WERI-Rb-1 (cell line): ENCODE results near the gene ZDHHC6.
"Not testable (repeated sequence)": the region's sequence is repeated elsewhere in the genome, so short reads cannot be mapped to it uniquely, and the experiment has no call there.

ENCODE experiments used
- DNase-seq: peaks from one replicate; pipeline ENCODE4 v3.0.0-alpha.2; 2020
- H3K27ac ChIP-seq: fragments of 250-450 bp; sonication (Bioruptor Pico); 2 replicates; pipeline ENCODE4 v1.5.1; 2020; ENCODE audit warnings: mild to moderate bottlenecking, moderate library complexity
- H3K27me3 ChIP-seq: fragments of 250-450 bp; sonication (Bioruptor Pico); 2 replicates; pipeline ENCODE4 v1.5.1; 2021; ENCODE audit warnings: mild to moderate bottlenecking, low read depth, moderate library complexity; ENCODE audit not compliant: insufficient read depth, severe bottlenecking
- H3K36me3 ChIP-seq: fragments of 250-450 bp; sonication (Bioruptor Pico); 2 replicates; pipeline ENCODE4 v1.5.1; 2020; ENCODE audit warnings: mild to moderate bottlenecking, moderate library complexity
- H3K4me3 ChIP-seq: 2 replicates; pipeline ENCODE4 v1.5.1; 2011; ENCODE audit warnings: low read depth, mild to moderate bottlenecking, control low read depth, low read length
- H3K9me3 ChIP-seq: fragments of 250-450 bp; sonication (Bioruptor Pico); 2 replicates; pipeline ENCODE4 v1.5.1; 2021; ENCODE audit warnings: mild to moderate bottlenecking, moderate library complexity; ENCODE audit not compliant: severe bottlenecking
- TF ChIP-seq, protein P1 (sequence below): IDR thresholded peaks from 2 replicates; pipeline ENCODE4 v1.5.1; 2011; ENCODE audit warnings: low read depth, mild to moderate bottlenecking, control low read depth, inconsistent platforms, low read length

ZDHHC6 gene

GRCh38 chr10:112421731-112422130, 25.0 kb downstream of the ZDHHC6 start:
- DNase-seq: no peak
- H3K27ac ChIP-seq: no peak overlapping the region
- TF ChIP-seq, protein P1, sequence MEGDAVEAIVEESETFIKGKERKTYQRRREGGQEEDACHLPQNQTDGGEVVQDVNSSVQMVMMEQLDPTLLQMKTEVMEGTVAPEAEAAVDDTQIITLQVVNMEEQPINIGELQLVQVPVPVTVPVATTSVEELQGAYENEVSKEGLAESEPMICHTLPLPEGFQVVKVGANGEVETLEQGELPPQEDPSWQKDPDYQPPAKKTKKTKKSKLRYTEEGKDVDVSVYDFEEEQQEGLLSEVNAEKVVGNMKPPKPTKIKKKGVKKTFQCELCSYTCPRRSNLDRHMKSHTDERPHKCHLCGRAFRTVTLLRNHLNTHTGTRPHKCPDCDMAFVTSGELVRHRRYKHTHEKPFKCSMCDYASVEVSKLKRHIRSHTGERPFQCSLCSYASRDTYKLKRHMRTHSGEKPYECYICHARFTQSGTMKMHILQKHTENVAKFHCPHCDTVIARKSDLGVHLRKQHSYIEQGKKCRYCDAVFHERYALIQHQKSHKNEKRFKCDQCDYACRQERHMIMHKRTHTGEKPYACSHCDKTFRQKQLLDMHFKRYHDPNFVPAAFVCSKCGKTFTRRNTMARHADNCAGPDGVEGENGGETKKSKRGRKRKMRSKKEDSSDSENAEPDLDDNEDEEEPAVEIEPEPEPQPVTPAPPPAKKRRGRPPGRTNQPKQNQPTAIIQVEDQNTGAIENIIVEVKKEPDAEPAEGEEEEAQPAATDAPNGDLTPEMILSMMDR: no peak
- no peaks in the 10 kb centered on the region for H3K27me3 ChIP-seq
- no peaks in the 10 kb centered on the region for H3K36me3 ChIP-seq
- H3K4me3 ChIP-seq: no peak overlapping the region
- H3K9me3 ChIP-seq: no peaks in the 10 kb centered on the region

DNA sequence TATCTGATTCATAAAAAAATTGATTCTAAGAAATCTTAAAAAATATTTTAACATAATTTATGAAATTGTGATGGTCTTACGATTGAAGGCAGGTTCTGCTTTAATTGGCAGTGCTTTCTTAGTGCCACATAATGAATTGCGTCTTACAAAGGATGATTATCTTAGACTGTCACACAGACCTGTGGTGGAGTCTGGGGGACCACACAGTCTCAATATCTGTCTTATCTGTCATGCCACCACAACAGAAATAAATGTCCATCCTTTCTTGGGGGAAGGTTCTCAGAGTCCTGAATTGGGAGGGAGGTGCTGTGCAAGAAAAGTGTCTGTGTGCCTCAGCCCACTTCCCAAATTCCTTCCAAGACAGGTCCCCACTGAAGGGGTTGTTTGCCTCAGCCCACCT, 34.0 kb downstream of the ZDHHC6 start:
- no peaks in the 10 kb centered on the region for H3K36me3 ChIP-seq
- no peak for DNase-seq
- TF ChIP-seq, protein P1: no peak

GRCh38 chr10:112409755-112410154, 37.0 kb downstream of the ZDHHC6 start:
- Histone ChIP-seq H3K27me3 (no peaks in the 10 kb centered on the region), H3K27ac (no peak overlapping the region), H3K4me3 (no peak overlapping the region), H3K36me3 (no peaks in the 10 kb centered on the region), H3K9me3 (no peaks in the 10 kb centered on the region)
- TF ChIP-seq, protein P1: no peak
- no peak for DNase-seq

More for the DNA sequence above, 34.0 kb downstream of the ZDHHC6 start:
- H3K4me3 ChIP-seq: no peak overlapping the region
- no peak overlapping the region for H3K27ac ChIP-seq
- H3K27me3 ChIP-seq: no peaks in the 10 kb centered on the region
- H3K9me3 ChIP-seq: no peaks in the 10 kb centered on the region

- Histone ChIP-seq H3K9me3 (no peaks in the 10 kb centered on the region), H3K4me3 (no peak overlapping the region), H3K36me3 (no peaks in the 10 kb centered on the region), H3K27me3 (no peaks in the 10 kb centered on the region), H3K27ac (no peak overlapping the region)
- DNase-seq: no peak
- TF ChIP-seq, protein P1: no peak
Measured at GRCh38 chr10:112409299-112409698, 37.4 kb downstream of the ZDHHC6 start.

DNA sequence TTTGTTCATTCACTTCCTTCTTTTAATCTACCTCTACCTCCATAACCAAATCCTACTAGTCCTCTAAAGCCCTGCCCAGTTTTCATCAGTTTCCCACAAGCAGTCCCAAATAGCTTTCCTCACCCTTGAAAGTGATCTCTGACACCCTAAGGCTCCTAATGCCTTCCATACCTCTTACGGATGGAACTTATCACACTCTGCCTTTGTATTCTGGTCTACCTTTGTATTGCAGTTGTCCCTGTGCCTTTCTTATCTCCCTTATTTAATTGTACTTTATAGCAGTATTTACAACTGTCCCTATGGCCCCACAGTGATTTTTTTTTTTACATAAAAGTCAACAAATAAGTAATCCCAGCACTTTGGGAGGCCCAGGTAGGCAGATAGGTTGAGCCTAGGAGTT, 39.0 kb downstream of the ZDHHC6 start:
- Histone ChIP-seq H3K4me3 (no peak overlapping the region), H3K9me3 (no peaks in the 10 kb centered on the region), H3K27ac (no peak overlapping the region), H3K36me3 (no peaks in the 10 kb centered on the region), H3K27me3 (no peaks in the 10 kb centered on the region)
- no peak for DNase-seq
- TF ChIP-seq, protein P1: no peak

- DNase-seq, H3K27me3 ChIP-seq, H3K9me3 ChIP-seq, H3K4me3 ChIP-seq, H3K36me3 ChIP-seq, H3K27ac ChIP-seq: not testable (repeated sequence)
Measured at GRCh38 chr10:112406806-112407205, 39.9 kb downstream of the ZDHHC6 start.
